Measurements from ENCODE around the gene IFNAR1.

DNA sequence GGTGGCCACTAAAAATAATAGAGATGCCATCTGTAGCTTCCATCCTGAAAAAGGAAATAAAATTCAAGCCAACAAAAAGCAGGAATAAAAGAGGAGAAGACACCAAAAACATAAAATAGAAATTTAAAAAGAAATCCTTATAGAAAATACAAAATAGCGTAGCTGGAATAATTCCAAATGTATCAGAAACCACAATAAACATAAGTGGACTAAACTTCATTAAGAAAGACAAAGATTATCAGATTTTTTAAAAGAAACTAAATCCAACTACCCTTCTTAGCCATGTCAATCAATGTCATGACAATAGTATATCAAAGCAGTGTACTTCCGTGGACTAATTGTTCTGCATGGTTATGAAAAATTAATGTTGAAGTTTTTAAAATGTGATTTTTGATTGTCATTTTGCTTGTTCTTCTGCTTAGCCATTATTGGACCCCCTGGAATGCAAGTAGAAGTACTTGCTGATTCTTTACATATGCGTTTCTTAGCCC, 45.4 kb upstream of the IFNAR1 start:
- TF ChIP-seq CTCF (IDR thresholded peaks at IDR 0.05 in 4 of 5, conservative IDR thresholded peaks at IDR 0.05 in 1 of 5) (no peak), POLR2A (IDR thresholded peaks at IDR 0.05) (no peak)

Measured in gastrocnemius medialis (tissue), 4 donors.